NCI-H748 treated with DMSO at 0.1 percent for 48 hours (cell line): Measurements from ENCODE around the gene DPYD.

ENCODE experiments used
- DNase-seq: peaks from one replicate; lab custom pipeline; 2025; lab: John Stamatoyannopoulos, UW

Gene DPYD

DNA sequence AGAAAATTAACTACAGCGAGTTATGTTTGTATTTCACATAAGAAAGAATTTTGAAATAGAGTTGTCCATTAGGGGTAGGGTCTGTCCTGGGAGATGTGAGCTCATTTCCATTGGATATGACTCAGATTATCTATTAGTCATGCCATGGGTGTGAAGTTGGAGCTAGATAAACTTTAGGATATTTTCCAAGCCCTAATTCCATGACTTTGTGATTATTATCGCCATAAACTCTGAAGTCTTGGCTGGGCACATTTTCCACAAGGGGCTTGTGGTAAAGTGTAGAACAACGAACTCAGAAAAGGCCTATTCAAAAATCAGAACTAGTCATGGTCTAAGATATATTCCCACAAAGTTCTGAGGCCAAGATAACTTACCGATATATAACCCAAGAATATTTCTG lies 396.6 kb downstream of the DPYD start:
- no peak for DNase-seq

DNA sequence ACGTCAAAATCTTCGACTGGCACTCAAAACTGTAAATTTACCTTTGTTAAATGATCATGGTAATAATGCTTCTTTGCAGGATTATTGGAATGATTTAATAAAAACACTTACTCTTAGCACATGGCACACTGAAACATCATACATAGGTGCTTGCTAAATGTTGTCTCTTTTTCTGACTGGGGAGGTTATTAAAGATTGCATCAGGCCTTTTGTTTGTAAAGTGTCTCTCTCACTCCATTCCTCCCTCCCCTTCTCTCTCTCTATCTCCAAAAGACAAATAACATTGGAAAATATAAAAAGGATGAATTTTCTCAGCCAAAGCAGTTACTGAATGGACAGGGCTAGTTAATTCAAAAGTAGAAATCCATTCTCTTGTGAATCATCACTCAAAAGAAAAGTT lies 404.2 kb downstream of the DPYD start:
- no peak for DNase-seq

DNA sequence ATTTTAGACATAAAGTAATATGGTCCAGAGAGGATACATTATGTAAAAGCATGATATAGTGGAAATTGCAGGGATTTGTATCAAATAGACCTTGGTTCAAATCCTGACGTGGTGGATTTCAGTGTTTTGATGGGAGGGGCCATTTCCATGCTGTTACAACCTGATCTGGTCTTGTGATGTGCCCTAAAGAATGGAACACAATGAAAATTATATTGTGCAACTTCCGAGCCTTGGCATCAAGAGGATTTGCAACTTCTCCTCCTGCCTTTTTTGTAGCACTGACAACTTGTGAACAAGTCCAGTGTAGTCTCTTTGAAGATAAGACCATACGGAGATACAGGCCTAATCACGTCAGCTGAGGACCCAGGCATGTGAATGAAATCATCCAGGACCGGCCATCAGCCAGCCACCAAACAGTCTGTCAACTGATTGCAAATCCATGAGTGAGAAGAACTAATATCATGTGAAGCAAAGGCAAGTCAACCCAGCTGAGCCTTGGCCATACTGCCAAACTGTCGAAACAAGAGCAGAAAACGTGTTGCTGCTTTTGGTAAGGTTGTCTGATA lies 412.1 kb downstream of the DPYD start:
- no peak for DNase-seq

DNA sequence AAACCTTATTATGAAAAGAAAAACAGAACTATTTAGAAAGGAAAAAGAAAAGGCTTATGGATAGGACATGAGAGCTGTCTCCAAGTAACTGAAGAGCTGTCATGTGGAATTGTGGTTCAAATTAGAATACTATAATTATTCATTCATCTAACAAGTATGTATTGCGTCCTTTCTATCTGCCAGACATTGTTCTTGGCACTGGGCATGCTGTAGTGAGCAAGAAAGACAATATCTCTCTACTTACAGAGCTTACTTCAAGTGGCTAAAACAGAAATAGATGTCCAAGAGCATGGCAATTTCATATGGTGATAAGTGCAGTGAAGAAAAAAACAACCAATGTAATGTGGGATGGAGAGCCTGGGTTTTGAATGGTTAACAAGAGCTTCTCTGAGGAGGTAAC lies 413.0 kb downstream of the DPYD start:
- no peak for DNase-seq

DNA sequence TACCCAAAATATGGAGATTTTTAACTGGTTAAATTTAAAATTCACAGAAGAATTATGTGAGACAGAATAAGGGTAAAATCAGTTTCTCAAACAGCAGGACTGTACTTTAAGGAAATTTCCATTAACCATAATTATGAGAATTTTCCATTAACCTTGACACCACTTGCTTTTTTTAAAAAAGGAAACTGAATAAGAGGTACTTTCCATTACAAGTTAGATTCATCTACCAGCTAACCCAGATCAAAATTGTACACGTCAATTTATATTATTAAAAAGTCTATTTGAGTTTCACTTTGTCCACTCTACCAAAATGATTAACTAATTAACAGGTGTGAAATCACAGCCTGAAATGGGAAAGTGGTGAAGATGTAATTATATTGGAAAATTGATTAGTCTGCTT lies 414.5 kb downstream of the DPYD start:
- no peak for DNase-seq

DNA sequence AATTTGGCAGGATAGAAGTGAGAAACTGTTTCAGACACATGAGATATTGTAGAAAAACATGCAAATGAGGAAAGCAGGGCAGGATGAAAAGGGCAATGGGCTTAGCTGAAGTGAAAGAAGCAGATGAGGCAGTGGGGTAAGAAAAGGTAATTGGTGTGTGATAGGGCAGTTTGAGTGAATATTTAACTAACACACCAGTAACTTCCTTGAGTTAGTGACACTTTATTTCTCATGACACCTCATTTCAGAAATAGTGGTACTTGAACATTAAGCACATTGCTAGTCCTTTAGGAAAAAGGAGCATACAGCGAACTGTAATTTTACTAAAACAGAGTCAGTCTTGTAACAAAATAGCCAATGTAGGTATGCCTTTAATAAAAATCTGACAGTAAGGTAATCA lies 415.0 kb downstream of the DPYD start:
- DNase-seq: no peak

DNA sequence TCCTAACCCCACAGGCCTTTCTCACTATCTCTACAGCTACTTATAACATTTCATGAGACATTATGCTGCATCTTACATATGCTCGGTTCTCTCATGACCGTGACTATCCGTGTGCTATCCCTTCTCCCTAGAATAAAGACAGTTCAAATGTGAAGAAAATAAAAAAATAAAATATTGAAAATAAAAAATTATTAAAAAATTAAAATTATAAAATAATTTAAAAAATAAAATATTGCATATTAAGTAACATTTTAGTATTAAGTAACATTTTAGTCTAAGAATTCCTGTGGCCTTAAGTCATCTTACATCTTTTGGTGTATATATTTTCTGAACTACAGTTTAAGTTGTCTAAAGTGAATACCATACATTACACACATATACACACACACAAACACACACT lies 415.5 kb downstream of the DPYD start:
- DNase-seq: no peak

DNA sequence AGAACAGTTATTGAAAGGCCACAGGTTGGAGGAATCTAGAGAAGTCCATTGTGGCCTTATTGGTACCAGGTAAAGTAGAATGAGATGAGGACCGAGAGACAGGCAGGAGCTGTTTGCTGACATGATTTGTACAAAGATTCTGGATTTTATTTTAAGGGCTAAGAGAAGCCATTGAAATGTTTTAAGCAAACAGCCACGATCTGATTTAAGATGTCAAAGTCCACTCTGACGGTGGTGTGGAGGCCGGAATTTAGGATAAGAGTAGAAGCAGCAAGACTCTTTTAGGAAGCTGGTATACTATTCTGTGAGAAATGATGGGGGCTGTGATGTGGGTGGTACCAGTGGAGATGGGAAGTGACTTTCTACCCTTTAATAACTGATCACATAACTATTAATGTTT lies 418.5 kb downstream of the DPYD start:
- no peak for DNase-seq

DNA sequence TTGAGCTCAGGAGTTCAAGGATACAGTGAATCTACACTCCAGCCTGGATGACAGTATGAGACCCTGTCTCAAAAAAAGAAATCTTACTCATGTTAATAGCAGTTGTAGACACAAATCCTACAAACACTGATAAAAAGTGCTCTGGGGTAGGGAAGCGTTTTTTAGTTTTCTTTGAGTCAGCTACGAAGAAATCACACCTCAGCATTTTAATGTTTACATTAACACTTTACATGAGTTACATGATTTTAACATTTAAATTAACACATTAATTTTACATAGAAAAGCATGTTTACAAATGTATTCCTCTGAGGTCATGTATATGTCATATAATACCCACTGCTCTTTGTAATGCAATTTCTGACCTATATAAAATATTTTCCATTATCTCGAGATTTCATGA lies 419.2 kb downstream of the DPYD start:
- DNase-seq: no peak

DNA sequence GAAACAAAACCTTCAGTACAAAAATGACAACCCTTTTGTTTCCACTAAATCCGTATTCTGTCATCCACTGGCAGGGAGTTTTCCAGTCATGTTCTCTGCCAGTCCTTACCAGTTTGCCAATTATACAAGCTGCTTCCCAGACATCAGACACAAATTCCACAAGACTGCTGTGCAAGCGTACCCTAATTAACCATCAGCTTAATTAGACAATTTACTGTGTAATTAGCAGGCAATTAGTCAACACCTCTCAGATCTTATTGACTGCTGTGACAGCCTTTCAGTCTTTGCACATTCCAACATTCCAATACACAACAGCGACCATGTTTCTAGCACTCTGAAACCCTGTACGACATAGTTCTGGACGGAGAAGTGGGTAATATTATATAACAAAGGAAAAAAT lies 420.1 kb downstream of the DPYD start:
- DNase-seq: no peak

DNA sequence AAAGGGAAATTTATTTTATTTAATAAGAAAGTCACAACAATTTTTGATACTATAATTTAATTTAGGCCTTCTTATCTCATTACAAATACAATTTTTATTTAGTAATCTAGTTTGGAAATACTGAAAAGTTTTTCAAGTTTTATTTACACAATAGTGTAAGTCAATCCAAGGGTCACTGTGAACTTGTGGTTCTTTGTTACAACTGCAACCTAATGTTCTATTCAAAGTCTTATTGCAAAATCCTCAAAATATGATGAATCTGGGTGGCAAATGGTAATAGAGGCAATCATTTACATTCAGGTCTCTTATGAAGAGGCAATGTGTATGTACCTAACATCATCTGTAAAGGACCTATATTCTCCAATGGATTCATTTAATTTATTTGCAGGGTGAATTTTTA lies 421.2 kb downstream of the DPYD start:
- no peak for DNase-seq

DNA sequence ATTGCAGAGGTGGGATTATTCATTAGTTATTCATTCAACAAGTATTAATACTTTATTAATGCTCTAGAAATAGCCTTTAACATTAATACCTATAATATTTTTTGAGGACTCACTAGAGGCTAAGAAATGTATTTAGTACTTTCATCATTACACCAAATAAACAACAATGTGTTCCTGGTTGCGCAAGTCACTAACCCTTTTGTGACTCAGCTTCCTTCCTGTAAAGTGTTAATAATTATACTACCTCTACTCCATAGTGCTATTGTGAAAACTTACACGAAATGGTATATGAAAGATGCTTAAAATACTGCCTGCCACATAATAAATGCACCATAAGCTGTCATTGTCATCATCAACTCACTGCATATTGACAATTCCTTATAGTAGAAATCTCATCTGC lies 431.0 kb downstream of the DPYD start:
- no peak for DNase-seq

DNA sequence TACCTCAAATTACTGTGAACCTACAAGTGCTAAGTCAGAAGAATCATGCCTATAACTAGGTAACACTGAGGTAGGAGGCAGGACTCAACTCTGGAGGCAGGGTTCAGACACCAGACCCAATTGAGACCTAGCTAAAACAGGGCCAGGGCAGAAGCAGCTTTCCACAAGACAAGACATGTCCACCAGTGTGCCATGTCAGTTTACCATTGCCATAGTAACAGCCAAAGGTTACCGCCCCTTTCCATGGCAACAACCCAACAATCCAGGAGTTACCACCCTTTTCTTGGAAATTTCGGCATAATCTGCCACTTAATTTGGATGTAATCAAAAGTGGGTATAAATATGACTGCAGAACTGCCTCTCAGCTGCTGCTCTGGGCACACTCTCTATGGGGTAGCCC lies 432.3 kb downstream of the DPYD start:
- no peak for DNase-seq

DNA sequence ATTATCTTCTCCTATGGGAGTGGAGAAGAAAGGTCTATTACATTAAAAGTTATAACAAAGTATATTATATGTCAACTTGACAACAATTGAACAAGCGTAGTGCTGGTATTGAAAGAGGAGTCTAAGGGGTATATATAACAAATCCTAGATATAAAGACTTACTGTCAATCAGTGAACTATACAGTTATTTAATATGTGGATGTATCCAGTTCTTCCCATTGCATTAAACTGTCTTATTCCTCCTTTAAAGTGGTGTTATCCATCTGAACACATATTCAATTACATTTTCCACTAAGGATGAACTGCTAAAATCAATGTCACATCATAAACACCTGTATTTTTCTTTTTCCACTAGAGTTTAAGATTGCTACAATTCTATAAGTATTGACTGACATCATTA lies 438.8 kb downstream of the DPYD start:
- DNase-seq: no peak

DNA sequence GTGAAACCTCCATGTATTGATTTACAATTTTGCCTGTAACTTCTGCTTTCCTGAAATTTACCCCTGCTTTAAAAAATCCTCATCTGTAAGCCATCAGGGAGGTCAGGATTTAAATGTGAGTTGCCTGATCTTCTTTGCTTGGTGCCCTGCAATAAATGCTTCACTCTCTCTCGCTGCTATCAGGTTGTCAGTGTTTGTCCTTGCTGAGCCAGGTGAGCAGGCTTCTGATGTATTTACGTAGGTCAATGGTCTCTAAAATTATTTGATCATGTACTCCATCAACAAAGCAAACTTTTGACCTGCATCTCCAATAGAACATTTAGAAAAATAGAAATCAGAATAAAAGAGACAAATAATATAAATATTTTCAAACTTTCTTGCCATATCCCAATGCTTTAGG lies 453.4 kb downstream of the DPYD start:
- DNase-seq: no peak

DNA sequence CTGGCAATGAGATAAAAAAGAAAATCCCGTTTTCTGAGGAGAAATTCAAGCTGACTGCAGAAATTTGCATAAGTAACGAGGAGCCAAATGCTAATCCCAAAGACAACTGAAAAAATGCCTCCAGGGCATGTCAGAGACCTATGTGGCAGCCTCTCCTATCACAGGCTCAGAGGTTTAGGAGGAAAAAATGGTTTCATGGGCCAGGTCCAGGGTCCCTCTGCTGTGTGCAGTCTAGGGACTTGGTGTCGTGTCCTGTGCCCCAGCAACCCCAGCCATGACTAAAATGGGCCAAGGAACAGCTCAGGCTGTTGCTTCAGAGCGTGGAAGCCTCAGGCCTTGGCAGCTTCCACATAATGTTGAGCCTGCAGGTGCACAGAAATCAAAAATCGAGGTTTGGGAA lies 456.5 kb downstream of the DPYD start:
- DNase-seq: no peak

DNA sequence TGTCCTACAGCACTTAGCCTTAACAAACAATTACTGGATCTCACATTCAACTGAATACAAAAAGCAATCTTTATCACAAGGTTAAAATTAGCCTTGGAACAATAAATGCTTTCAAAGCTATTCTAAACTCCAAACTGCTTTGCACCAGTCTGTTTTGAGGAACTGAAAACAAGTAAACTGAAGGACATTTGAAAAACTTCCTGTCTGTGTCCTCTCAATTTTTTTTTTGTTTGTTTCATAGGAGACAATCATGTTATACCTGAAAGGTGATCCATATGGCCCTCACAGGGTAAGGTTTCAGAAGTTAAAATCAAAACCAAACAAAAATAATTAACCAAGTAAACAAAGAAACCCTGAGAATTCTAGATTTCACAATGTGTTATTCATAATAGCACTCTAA lies 459.1 kb downstream of the DPYD start:
- DNase-seq: no peak

DNA sequence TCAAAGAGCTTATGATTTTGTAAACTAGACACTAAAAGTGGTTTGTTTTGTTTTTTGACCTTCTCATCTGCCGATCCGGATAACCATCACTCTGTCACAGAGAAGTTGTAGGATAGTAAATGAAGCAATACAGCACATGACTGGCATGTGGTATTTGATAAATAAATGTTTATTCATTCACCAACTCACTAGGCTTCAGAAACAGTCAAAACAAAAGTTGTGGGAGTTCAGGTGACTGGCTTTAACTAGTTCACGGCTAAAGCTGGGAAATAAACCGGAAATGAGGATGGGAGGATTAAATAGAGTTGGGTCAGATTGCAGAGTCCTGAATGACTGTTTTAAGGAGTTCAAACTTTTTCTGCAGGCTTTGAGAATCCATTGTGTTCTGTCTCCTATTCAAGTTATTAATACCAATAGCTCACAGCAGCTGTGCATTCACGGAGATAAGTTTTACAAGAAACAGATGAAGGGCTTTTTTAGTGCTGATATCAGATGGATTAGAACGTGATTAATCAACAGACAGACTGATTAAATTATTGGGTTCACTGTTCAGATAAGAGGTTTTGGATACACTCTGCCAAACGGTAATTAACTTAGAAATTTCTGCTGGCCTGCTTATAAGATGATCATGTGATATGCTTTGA lies 463.3 kb downstream of the DPYD start:
- DNase-seq: no peak

DNA sequence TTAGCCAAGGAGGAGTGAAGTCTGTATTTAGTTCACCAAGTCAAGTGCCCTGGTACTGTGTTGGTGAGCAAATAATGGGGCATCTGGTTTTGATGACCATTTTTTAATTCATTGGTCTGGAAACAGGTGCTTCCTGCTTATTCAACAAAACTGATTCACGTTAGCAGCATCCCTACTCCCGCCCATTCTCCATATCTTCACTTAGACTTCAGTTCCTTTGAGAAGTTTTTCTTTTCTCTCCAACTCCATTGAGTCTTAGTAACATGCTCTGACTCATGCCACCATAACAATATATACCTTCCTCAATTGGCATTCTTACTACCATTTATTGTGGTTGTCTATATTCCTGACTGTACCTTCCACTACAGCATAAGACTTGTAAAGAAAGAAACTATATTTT lies 468.9 kb downstream of the DPYD start:
- DNase-seq: no peak

DNA sequence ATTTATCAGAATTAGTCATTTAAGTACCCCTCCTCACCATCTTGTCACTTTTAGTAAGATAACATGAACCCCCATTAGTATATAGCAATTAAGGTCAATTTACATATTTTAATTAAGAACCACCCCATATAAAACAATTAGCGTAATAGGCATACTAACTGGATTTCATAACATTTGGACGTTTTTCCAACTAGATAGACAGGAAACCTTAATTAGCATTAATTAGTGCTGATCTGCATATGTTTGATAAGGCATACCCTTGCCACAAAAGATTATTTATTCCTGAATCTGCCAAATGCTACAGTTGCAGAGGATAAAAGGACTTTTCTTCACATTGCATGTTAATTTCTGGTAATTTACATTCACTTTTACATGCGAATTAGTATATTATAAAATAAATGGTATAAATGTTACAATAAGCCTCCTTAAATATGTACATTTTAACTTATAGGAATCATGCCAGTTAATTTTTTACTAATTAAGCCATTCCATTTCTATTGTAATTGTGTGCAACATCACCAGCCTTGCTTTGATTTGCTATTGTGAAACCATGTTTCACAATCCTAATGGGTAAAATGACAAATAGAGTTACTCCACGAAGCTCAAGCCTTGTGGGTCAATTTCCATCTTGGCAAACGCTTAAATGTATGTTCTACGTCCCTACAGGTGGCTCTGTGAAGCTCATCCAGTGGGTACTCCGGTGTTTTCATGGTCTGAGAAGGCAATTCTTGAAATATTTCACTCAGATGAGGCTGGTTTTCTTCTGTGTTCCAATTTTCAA lies 469.6 kb downstream of the DPYD start:
- DNase-seq: no peak

DNA sequence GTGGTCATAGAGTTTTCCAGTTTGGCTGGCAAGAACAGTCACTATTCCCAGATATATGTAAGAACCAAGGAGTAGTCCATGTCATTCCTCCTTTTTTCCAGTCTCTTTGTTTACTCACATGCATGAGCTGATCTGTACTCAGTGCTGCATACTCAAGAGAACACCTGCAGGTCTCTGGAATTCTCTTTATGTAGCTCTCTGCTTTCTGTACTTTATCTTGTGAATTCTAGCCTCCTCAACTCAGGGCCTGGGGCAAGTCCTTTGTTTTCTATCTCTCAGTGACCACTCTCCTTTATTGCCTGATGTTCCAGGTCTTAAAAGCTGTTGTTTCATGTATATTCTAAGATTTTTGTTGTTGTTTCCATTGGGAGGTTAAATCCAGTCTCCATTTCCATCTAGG lies 478.9 kb downstream of the DPYD start:
- no peak for DNase-seq

DNA sequence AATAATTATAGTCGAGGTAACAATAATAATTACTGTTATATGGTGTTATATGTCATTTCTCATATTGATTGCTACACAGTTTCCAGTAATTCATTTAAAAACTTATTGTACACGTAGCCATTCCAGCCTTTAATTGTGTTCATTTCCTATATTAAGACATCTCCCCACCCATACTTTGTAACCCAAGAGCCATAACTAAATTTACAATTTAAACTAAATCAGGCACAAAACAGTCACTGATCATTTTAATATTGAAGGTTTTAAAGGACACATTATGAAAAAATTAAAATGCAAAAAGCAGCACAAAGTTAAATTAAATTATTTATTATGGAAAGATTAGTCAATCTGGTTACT lies 487.0 kb downstream of the DPYD start:
- DNase-seq: no peak

DNA sequence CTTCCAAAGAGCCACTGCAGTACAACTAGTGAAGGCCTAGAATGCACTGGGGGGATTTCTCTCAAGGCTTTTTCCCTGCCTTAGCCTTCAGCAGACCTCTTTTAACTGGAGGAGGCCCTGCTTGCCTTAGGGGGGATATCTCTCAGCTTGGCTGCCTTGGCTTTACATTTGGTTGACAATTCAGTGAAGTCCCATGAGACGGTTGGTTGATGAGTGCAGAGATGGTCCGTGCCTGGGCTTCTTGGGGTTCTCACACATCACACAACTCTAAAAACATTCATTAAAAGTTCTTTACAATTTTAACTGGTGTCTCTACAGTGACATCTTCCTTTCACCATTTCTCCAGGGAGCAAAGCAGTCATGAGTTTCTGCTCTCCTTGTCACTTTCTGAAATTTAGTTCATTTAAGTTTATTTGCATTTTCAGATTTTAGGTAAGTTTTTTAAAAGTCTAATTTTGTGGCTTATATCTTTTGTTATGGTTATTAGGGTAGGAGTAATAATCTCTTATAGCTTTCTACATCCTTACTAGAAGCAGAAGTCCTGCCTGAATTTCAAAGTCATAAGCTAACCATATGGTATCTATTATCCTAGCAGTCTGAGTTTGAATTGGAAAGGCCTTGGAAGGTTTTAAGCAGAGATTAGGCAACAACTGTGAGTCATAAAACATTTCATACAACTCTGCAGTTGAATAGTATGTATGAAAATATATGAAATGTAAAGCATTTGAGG lies 487.6 kb downstream of the DPYD start:
- DNase-seq: no peak
